Hematopoietic multipotent progenitor cell (in vitro differentiated cells): ENCODE measurements around the gene DNAJC4. TPM values are rescaled to one million over a fixed set of nuclear protein-coding genes. Genes with fewer than 3 reads are reported as not detected.

Experiments used
- DNase-seq, 3 donors: peaks; one replicate each; pipeline ENCODE4 v3.0.0-alpha.2; 2011 to 2015; ENCODE audit warnings: low read depth in 2 of 3, low spot score in 2 of 3
- total RNA-seq: library from RNA; depleted of rRNA; stranded (reverse); fragments of >200 nt; gene quantifications from one replicate; pipeline ENCODE4 v1.2.3, GENCODE V29; 2012

Gene DNAJC4, protein sequence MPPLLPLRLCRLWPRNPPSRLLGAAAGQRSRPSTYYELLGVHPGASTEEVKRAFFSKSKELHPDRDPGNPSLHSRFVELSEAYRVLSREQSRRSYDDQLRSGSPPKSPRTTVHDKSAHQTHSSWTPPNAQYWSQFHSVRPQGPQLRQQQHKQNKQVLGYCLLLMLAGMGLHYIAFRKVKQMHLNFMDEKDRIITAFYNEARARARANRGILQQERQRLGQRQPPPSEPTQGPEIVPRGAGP
- total RNA-seq = 44.7 TPM

DNA sequence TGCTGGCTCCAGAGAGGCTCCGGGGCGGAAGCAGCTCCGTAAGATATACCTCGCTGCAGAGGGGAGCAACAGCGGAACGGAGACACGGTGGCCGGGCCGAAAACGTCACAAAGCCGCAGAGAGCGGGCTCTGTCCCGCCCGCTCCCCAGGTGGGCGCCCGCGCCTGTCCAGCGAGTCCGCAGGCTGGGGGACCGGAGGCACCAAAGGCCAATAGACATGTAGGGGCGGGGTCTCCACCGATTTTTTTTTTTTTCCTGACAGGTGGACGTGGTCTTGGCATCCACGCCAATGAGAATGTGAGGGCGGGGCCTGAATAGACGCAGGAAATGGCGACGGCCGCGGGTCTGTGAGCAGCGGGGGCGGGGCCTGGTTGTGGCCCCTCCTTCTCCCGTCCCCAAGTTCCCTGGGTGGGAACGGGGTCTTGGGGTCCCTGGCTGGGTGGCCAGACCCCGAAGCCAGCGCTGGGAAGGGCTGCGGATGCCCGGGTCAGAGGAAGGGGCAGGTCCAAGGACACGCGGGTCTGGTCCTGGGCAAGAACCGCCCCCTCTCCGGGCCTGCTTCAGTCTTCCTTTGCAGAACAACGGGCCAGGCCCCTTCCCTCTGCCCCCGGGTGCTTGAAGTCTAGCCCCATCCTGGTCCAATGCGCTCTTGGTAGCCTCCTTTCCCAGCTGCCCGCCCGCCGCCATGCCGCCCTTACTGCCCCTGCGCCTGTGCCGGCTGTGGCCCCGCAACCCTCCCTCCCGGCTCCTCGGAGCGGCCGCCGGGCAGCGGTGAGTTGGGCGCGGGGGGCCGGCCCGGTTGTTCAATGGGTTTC is at the start of gene DNAJC4:
TSS of gene DNAJC4 (plus strand) at position 378 of the 814 bp plus-strand sequence. CDS start at position 685, 307 bp downstream.
- peak in 2 of 3 donors; percentile 89 to 95 for DNase-seq

DNA sequence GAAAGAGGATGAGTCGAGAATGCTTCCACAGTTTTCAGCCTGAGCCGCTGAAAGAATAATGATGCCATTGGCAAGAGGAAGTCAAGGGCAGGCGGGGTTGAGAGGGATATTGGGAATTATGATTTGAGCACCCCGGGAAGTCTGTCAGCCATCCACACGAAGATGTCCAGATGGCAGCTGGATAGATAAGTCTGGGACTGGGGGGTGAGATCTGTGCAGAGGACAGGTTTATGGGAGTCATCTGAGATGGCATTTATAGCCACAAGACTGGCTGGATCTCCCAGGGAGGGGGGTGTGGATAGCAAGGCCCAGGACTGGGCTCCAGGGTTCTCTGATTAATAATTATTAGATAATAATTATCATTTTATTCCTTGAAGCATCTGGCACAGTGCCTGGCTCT is 49.5 kb upstream of the DNAJC4 start:
- DNase-seq = no peak

DNA sequence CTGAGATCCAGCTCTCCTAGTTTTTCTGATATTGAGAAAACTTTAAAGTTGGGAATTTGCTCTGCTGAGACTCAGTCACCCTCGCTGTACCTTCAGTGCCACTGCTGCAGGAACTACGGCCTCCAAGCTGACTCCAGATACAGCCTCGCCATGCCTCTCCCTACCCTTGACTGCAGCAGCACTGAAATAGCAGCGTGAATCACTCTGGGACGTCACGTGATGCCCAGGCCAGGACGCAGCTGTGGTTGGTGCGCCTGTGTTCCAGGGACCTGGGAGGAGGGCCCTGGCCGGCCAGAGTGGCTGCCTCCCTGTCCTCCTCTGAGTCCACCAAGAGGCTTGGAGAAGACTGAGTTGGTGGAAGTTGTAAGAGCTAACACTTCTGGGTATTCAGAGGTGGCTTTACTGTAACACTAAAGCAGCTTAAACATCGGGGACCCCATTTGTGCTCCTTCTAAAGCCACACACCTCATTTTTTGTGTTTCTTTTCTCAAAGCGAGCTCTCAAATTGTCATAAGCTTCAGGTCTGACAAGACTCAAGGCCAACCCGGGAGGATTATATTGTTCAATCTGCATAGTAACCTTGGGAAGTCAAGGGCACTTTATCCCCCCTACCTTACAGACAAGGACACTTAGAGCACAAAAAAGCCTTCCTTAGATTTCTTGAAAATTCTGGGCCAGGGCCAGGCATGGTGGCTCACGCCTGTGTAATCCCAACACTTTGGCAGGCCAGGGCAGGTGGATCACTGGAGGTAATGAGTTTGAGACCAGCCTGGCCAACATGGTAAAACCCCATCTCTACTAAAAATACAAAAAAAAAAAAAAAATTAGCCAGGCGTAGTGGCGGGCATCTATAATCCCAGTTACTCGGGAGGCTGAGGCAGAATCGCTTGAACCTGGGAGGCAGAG is 48.6 kb upstream of the DNAJC4 start:
- DNase-seq = peak in 2 of 3 donors; percentile 74

DNA sequence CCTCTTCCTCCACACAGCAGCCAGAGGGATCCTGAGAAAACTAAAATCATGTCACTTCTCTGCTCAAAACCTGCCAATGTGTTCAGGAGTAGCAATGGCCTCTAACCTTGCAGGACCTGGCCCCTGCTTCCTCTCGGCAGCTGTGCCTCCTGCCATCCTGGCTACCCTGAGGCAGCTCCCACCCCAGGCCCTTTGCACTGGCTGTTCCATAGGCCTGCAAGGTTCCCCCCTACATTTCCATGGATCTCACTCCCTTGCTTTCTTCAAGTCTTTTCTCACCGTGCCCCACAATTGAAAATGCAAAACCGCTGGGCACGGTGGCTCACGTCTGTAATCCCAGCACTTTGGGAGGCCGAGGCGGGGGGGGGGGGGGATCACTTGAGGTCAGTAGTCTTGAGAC is 46.5 kb upstream of the DNAJC4 start:
- DNase-seq = no peak

DNA sequence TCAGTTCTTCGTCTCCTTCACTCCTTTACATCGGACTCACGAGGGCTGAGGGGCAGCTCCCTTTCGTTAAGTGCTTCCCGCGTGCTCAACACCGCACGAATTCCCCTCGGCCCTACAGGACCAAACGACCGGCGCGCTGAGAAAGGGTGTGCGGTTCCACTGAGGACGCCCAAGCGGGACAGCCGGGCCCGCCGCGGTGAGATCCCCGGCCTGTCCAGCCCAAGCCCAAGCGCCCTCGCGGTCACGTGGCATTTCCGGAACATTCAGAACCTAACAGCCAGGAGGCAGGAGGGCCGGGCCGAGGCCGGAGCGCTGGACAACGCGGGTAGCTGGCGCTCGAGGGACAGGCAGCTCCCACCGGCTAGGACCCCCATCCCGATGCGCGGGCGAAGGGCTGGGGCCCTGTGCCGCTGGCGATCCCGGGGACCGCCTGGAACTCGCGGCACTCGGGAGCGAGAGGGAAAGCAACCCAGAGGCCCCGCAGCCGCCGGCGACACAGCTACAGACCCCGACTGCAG is 45.1 kb upstream of the DNAJC4 start:
- peak in 1 of 3 donors; percentile 36 for DNase-seq

DNA sequence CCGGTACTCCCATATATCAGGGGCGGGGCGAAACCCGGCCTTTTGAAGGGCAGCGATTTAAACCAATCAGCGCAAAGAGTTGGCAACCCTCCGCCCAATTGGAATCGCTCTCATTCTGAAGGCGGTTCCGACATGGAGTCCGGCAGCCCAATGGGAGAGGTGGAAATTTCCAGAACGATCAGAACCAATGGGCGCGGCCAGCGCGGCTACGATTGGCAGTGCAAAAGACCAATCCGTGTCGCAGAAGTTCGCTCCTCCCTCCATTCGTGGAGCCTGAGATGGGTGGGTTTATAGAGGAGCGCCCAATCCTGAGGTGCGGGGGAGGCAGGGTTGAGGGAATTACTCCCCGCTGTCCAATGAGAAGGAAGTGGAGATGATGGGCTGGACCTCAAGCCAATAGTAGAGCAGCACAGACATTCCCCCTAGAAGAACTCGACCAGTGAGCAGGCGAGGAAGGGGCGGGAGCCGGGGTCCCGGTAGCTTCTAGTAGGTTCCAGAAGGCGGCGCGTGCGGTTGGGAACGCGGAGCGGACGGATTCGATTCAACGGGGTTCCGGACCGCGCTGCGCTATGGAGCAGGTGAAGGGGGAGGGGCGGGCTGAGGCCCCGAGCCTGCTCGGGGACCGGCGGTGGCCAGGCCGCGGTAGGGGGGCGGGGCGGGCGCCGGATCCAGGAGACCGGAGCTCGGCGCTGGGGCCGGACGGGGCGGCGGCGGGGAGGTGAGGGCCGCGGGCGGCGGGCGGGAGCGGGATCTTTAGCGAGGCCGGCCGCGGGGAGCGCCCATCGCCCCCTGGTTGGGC is 44.5 kb upstream of the DNAJC4 start, which contains the start of gene STIP1:
TSS of gene STIP1 (plus strand) at position 479 of the 799 bp plus-strand sequence. CDS start at position 570, 91 bp downstream.
- peak; percentile 91 to 100 (median 100) for DNase-seq

DNA sequence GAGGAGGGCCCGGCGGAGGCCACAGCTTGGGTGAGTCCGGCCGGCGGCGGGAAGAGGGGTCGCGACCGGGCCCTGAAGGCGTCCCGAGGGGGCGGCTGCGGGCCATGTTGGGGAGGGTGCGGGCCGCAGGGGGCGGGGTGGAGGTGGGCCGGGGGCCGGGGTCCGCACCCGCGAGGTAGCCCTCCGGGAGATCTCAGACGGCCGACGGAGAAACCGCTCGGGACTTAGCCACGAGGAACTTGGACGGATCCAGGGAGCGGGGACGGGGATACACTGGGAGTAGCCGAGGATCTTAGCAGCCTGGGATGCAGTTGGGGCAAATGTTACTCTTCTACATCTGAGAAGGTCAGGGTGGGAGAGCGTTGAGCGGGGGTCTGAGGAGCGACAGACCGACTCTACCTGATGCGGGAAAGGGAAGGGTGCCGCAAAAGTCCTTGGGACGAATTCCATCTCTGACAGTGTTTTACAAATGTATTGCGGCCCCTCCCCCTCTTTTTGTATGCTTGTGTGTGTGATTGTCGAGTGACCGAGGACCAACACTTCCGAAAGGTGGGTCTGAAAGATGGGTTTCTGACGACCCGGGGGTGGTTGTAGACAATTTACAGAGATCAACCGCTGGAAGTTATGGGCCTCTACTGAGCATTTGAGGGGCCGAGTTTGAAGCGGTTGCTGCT is 43.7 kb upstream of the DNAJC4 start:
- DNase-seq = no peak

DNA sequence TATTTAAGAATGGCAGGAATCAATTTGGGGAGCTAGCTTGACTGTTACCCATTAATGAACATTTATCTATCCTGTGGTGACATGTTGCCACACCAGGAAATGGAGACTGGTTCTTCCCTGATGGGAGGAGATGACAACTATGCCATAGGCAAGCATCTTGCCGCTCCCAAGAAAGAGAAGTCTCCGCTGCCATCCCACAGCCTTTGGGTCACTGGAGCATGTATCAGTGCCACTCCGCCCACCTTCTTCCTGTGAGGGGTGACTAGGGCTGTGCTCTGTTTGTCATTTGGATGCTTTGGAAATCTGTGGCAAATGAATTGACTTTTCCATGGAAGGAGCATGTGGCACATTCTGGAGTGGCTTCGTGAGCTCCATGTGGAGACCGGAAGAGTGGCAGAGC is 37.9 kb upstream of the DNAJC4 start:
- no peak for DNase-seq

DNA sequence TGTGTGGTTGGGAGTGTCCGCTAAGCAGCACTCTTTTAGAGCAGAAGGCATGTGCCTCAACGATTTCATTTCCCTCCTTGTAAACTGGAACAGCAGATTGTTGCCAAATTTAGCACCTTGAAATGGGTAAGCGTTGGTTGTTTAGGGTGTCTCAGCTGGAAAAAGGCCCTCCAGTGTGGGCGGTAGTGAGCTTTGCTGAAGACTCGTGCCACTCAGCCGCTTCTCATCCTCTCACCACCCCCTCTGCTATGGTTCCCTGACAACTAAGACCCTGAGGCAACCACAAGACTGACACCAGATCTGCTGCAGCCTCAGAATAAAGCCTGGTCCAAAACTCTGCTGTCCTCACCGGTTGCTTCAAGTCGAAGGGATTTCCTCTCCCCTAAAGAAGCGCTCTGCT is 33.7 kb upstream of the DNAJC4 start:
- no peak for DNase-seq

DNA sequence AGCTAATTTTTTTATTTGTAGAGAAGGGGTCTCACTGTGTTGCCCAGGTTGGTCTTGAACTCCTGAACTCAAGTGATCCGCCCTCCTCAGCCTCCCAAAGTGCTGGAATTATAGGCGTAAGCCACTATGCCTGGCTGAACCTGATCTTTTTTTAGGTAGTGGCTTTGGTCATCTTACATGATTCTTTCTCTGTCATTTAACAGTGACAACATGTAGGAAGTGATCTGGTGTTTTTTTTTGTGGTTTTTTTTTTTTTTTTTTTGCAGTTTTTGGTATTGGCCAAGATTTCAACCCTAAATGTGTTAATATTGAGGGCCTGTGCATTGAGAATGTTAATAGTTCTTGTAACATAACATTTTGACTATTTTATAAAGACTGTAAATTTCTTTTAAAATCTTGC is 31.8 kb upstream of the DNAJC4 start:
- no peak for DNase-seq

DNA sequence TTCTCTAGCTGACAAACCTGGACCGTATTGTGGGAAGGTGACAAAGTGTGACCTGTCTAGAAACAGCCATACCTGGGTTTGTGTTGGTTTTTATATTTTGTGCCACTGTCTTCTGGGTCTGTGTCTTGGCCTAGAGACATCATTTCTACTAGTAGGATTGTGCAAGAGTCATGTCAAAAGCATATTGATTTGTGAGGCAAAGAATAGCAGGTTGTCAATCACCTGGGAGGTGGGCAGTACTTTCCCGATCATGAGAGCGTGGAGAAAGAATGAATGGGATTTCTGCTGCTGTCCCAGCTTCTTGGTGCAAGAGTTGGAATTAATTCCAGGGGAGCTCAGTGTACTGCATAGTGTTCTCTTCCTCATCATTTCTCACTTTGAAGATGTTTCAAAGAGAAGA is 28.8 kb upstream of the DNAJC4 start:
- no peak for DNase-seq

DNA sequence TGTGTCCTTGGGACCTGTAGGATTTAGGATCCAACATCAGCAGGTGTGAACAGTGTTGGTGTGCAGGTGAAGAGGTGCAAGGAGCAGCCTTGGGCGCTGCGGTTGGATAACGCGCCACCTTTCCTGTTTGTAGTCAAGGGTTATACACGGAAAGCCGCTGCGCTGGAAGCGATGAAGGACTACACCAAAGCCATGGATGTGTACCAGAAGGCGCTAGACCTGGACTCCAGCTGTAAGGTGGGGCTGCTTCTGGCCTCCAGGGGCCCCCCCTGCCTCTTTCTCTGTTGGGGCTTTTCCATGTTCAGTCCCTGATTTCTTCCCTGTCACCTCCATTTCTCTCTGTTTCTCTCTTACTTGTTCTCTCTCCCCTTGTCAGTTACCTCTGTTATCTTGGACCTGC is 27.4 kb upstream of the DNAJC4 start:
- no peak for DNase-seq

DNA sequence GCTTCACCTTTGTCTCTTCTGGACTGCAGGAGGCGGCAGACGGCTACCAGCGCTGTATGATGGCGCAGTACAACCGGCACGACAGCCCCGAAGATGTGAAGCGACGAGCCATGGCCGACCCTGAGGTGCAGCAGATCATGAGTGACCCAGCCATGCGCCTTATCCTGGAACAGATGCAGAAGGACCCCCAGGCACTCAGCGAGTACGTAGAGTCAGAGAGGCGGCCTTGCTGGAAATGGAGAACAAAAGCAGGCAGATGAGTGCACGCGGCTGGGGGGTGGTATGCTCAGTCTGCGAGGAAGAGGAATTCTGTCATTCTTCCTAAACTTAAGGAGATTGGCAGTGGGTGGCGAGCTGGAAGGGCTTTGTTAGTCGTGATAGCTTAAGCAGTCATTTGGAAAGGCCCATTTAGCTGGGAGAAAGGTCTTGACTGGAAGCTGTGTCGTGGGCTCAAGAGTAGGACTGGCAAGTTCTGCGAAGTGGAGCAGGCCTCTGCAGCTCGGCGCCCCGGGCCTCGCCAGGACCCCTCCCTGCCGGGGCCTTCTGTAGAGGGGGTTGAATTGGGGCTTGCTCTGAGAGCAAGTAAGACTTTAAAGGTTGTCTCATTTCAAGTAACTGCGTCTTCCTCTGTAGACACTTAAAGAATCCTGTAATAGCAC is 26.8 kb upstream of the DNAJC4 start:
- DNase-seq = no peak

DNA sequence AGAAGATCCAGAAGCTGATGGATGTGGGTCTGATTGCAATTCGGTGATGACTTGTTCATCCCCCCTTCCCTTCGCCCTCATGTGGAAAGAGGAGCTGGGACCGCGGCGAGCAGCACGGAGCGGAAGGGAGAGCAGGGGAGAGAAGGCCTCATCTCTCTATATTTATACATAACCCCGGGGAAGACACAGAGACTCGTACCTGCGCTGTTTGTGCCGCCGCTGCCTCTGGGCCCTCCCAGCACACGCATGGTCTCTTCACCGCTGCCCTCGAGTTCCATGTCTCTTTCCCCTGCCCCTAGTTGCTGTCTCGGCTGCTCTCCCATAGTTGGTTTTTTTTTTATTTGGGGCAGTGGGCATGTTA is 26.3 kb upstream of the DNAJC4 start:
- DNase-seq = no peak

DNA sequence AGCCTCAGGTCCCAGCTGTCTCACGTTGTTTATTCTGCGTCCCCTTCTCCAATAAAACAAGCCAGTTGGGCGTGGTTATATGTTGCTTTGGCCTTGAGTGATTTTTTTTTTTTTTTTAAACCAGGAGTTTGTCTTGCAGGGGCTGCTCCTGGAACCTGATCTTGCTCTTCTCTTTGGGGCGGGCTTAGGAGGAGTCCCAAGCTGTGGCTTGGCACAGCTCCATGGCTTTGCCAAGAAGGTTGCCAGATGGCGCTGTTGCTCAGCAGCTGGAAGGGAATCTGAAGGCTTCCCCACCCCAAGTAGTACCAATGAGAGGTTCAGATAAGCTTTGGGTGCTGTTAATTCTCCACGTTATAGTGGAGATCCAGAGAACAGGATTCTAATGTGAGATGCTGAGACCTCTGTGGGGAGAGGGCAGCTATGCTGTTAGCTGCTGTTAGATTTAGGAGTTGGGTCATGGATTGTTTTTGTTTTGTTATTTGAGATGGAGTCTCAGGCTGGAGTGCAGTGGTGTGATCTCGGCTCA is 25.8 kb upstream of the DNAJC4 start:
- peak; percentile 72 to 96 (median 93) for DNase-seq

DNA sequence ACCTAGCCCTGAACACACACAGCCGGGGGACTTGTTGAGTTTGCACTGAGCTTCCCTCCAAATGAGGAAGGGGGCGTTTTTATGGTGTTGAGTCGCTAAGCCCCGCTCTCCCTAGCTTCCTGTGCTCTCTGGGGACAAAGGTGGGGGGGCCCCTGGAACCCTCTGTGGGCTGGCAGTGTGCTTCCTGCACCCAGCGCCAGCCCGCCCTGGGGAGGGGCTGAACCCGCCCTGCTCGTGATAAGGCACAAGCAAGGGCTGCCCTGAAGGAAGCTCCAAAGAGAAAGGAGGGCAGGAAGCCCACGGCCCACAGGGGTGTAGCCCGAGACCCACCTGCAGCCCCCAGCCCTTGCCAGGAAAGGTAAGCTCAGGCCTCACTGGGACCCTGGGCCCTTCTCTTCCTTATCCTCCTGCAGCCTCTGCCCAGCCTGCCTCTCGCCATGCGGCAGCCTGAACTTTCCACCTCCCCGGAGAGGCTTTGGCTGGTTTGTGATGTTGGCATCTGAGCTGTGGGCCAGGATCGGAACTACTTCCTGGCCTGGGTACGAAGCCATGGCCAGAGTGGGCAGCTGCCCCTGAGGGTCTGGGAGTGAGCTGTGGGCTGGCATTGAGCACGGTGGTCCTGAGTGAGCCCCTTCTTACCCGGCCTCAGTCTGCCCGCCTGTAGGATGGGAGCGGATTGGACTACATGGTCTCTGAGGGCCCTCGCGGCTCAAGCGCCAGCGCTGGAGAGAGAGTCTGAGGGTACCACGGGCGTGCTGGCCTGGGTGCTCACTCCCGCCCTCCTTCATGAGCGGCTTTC is 23.7 kb upstream of the DNAJC4 start, which contains the start of gene FERMT3:
TSS of gene FERMT3 (plus strand) at position 265 of the 799 bp plus-strand sequence. CDS start 644 bp downstream, outside the sequence.
- peak in 2 of 3 donors; percentile 85 to 93 for DNase-seq

DNA sequence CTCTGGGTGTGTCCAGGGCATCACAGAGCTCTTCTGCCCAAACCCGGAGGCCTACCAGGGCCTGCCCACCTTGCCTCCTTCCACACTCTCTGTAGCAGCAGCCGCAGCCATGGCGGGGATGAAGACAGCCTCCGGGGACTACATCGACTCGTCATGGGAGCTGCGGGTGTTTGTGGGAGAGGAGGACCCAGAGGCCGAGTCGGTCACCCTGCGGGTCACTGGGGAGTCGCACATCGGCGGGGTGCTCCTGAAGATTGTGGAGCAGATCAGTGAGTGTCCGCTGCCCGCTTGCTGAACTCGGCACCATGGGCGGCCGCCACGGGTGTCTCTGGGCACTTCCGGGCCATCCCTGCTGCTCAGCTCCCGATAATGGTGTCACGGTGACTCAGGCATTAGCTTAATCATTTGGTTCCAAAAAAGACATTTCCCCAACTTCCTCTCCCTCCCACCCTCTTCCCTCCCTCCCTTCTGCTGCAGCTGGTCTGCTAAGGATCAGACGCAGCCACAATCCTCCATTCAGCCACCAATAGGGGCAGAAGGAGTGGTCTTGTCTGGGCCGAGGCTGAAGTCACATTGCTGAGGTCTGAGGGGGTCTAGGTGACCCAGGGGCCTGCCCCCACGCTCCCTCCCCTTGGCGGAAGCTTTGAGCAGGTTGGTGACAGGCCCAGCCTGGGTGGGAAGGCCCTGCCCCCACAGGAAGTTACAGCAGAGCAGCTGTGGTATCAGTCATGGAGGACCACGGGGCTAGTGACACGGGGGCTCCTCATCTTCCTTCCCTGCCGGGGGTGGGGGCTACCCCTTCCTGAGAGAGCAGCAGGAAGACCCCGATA is 22.9 kb upstream of the DNAJC4 start:
- DNase-seq = peak in 2 of 3 donors; percentile 93 to 94
